ENCODE measurements around the gene STYXL2.
A peak's percentile ranks its signal among the peaks of the same experiment; 100 is the strongest.

The STYXL2 gene

DNA sequence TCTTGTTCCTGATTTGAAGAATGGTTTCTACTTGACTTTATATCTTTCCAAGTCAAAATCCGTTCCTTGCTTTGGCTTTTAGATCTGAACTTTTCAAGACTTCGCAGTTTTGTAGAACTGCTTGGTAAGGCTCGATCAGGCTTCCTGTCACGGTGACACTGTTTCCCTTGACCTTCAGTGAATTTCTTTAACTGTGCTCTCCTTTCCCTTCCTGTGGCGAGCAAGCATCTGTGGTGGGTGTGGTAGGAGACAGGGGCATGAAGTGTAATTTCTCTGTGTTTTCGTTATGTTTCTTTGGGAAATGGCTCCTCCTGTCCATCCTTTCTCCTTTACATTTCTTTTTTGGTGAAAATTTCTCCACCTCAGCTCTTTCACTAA lies 10.4 kb downstream of the STYXL2 start:
- H3K4me3 ChIP-seq (ENCODE audit: low read depth, low read length) = no peak overlapping the region
- DNase-seq (ENCODE audit: low read depth) = peak; percentile 22
- TF ChIP-seq, protein P1, sequence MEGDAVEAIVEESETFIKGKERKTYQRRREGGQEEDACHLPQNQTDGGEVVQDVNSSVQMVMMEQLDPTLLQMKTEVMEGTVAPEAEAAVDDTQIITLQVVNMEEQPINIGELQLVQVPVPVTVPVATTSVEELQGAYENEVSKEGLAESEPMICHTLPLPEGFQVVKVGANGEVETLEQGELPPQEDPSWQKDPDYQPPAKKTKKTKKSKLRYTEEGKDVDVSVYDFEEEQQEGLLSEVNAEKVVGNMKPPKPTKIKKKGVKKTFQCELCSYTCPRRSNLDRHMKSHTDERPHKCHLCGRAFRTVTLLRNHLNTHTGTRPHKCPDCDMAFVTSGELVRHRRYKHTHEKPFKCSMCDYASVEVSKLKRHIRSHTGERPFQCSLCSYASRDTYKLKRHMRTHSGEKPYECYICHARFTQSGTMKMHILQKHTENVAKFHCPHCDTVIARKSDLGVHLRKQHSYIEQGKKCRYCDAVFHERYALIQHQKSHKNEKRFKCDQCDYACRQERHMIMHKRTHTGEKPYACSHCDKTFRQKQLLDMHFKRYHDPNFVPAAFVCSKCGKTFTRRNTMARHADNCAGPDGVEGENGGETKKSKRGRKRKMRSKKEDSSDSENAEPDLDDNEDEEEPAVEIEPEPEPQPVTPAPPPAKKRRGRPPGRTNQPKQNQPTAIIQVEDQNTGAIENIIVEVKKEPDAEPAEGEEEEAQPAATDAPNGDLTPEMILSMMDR (IDR thresholded peaks at IDR 0.05; ENCODE audit: insufficient read depth, low read depth, low read length, missing control alignments) = no peak

GRCh38 chr1:167105271-167106118 lies 11.6 kb downstream of the STYXL2 start:
- DNase-seq (ENCODE audit: low read depth) = peak; percentile 22
- TF ChIP-seq, protein P1 (IDR thresholded peaks at IDR 0.05; ENCODE audit: insufficient read depth, low read depth, low read length, missing control alignments) = no peak
- H3K4me3 ChIP-seq (ENCODE audit: low read depth, low read length) = 0 out of 2 replicates have a peak overlapping the region, but pooled peaks have one; percentile 11

- TF ChIP-seq, protein P1 (IDR thresholded peaks at IDR 0.05; ENCODE audit: insufficient read depth, low read depth, low read length, missing control alignments) = no peak
- no peak for DNase-seq (ENCODE audit: low read depth)
- H3K4me3 ChIP-seq (ENCODE audit: low read depth, low read length) = no peak overlapping the region
Observed at GRCh38 chr1:167106119-167106461, 12.2 kb downstream of the STYXL2 start.

DNA sequence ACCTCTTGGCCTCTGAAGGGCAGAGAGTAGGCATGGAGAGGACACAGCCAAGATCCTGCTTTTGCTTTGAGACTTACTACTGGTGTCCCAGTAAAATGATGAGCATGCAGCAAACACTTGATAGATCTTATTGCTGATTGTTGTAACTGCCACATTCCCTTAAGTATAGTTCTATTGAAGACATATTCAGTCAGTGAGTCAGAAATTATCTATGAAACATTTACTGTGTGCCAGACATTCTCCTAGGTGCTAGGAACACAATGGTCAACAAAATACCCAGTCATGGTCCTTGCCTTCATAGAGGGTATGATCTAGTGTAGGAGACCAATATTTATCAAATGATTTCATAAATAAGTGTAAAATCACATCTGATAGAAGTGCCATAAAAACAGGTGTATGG lies 13.6 kb downstream of the STYXL2 start:
- no peak for DNase-seq (ENCODE audit: low read depth)
- H3K4me3 ChIP-seq (ENCODE audit: low read depth, low read length) = no peak overlapping the region
- TF ChIP-seq, protein P1 (IDR thresholded peaks at IDR 0.05; ENCODE audit: insufficient read depth, low read depth, low read length, missing control alignments) = no peak

DNA sequence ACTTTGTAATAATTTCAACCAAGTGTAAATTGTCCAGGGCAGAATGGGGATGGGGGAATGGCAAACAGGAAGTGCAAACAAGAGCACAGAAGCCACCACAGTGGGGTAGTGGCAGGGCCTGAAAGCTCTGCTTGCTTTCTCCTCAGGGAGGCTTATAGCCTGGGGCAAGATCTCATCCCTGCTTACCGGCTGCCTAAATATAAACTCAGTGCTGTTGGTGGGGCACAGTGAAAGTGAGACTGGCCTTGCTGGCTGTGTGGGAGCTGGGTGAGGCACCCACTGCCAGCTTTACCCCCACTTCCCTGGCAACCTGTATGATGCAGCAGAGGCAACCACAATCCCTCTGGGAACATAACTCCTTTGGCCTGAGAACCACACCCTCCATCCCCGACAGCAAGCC lies 15.2 kb downstream of the STYXL2 start:
- no peak overlapping the region for H3K4me3 ChIP-seq (ENCODE audit: low read depth, low read length)
- TF ChIP-seq, protein P1 (IDR thresholded peaks at IDR 0.05; ENCODE audit: insufficient read depth, low read depth, low read length, missing control alignments) = no peak
- DNase-seq (ENCODE audit: low read depth) = peak; percentile 42

DNA sequence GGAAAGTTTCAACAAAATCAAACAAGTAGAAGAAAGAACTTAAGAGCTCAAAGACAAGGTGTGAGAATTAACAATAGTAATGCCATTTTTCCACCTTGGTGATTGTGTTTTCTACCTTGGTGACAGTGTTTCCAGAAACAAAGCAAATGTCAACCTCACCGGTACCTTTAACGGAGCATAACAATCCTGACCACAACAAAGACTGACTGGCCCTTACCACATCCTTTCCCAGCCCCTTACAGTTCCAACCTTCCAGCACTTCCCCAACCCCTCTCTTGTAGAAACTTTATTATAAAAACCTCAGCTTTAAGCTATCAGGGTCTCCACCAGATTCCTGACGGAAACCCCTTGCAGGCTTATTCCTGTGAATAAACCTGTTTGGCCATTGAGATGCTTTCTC lies 16.7 kb downstream of the STYXL2 start:
- no peak overlapping the region for H3K4me3 ChIP-seq (ENCODE audit: low read depth, low read length)
- TF ChIP-seq, protein P1 (IDR thresholded peaks at IDR 0.05; ENCODE audit: insufficient read depth, low read depth, low read length, missing control alignments) = no peak
- peak; percentile 81 for DNase-seq (ENCODE audit: low read depth)
